GM12878 (cell line): ENCODE measurements around the gene PAK5. TPM values are rescaled to one million over a fixed set of nuclear protein-coding genes. Genes with fewer than 3 reads are reported as not detected.

Experiments used
- ATAC-seq: fragments of 200-7000 bp; cut with Tn5 transposase; 3 replicates; pipeline ENCODE4 v1.9.1; 2020; ENCODE audit warnings: mild to moderate bottlenecking, moderate library complexity
- BruUV-seq: library from RNA; stranded (reverse); fragments of 400-500 nt; replicated peaks from 2 replicates; lab custom pipeline; 2021; lab: Mats Ljungman, UMichigan
- CTCF ChIA-PET: fragments of 300-600 bp; sonication (Branson Sonifier 250); formaldehyde crosslinking; extraction: SDS; loops from one replicate; lab custom pipeline; 2021; ENCODE audit warnings: inconsistent platforms; lab: Yijun Ruan, JAX
- POLR2A ChIA-PET: fragments of 350-600 bp; formaldehyde crosslinking; extraction: SDS; loops from one replicate; lab custom pipeline; 2021; ENCODE audit warnings: inconsistent platforms; lab: Charles Lee
- RAD21 ChIA-PET: fragments of 300-600 bp; sonication (Branson Sonifier 250); formaldehyde crosslinking; loops from one replicate; lab custom pipeline; 2023; ENCODE audit warnings: antibody characterized with exemption; ENCODE audit not compliant: unreplicated experiment; lab: Charles Lee
- SMC1A ChIA-PET: fragments of 300-600 bp; sonication (Branson Sonifier 250); formaldehyde crosslinking; loops from one replicate; lab custom pipeline; 2023; ENCODE audit not compliant: unreplicated experiment, uncharacterized antibody; lab: Charles Lee
- DNase-seq: peaks from one replicate; pipeline ENCODE4 v3.0.0-alpha.2; 2011; ENCODE audit warnings: low read depth, low spot score
- FAIRE-seq: peaks from 3 replicates; lab custom pipeline; 2011; peaks lifted over from hg19 to GRCh38; lab: Jason Lieb, UNC
- H2AFZ ChIP-seq: 2 replicates; pipeline ENCODE4 v1.6.0; 2011; ENCODE audit warnings: low read depth, low read length, control low read depth; ENCODE audit not compliant: control insufficient read depth
- H3K27ac ChIP-seq: 2 replicates; pipeline ENCODE4 v1.5.1; 2011; ENCODE audit warnings: control low read depth; ENCODE audit not compliant: control insufficient read depth, insufficient read depth
- H3K27me3 ChIP-seq, 2 experiments: replicated peaks in 1 of 2; 2 replicates each; pipeline versions ENCODE4 v1.6.0 to v1.6.1; 2011; ENCODE audit warnings: low read length in 1 of 2; ENCODE audit not compliant: control insufficient read depth in 2 of 2, insufficient read depth in 2 of 2
- H3K36me3 ChIP-seq, 2 experiments: 2 replicates each; pipeline ENCODE4 v1.5.1; 2011; ENCODE audit warnings: low read length in 1 of 2; ENCODE audit not compliant: control insufficient read depth in 2 of 2, insufficient read depth in 2 of 2
- H3K4me1 ChIP-seq: 2 replicates; pipeline ENCODE4 v1.6.1; 2011; ENCODE audit warnings: mild to moderate bottlenecking, low read length, moderate library complexity, mixed read lengths; ENCODE audit not compliant: control insufficient read depth, insufficient read depth
- H3K4me2 ChIP-seq: 2 replicates; pipeline ENCODE4 v1.6.0; 2011; ENCODE audit warnings: control low read depth; ENCODE audit not compliant: control insufficient read depth, insufficient read depth
- H3K4me3 ChIP-seq: fragments of 200-600 bp; sonication (generic); 2 replicates; pipeline ENCODE4 v1.5.1; 2016
- H3K79me2 ChIP-seq: 2 replicates; pipeline ENCODE4 v1.6.0; 2011; ENCODE audit warnings: low read length; ENCODE audit not compliant: control insufficient read depth, insufficient read depth
- H3K9ac ChIP-seq: 2 replicates; pipeline ENCODE4 v1.8.0; 2011; ENCODE audit warnings: low read length, control low read depth, mixed read lengths; ENCODE audit not compliant: control insufficient read depth, insufficient read depth
- H3K9me3 ChIP-seq: replicated peaks from 3 replicates; pipeline ENCODE4 v1.5.1; 2011; ENCODE audit warnings: mild to moderate bottlenecking, low read length; ENCODE audit not compliant: control insufficient read depth, insufficient read depth
- H4K20me1 ChIP-seq: 2 replicates; pipeline ENCODE4 v1.6.0; 2011; ENCODE audit not compliant: control insufficient read depth, insufficient read depth
- BCL11A ChIP-seq: IDR thresholded peaks from 2 replicates; pipeline ENCODE4 v1.6.1; 2011; ENCODE audit warnings: low read depth, low read length
- CHD1 ChIP-seq: IDR thresholded peaks from 2 replicates; pipeline ENCODE4 v1.6.1; 2012; ENCODE audit warnings: low read depth, low read length, improper control_type of control experiment
- CHD4 ChIP-seq: fragments of 200-600 bp; sonication (generic); IDR thresholded peaks from 2 replicates; pipeline ENCODE4 v1.6.1; 2016; ENCODE audit warnings: mild to moderate bottlenecking
- HDAC2 ChIP-seq: fragments of 200-600 bp; sonication (generic); IDR thresholded peaks from 2 replicates; pipeline ENCODE4 v1.6.1; 2017
- HDGF ChIP-seq: fragments of 450-650 bp; IDR thresholded peaks from 2 replicates; pipeline ENCODE4 v1.6.1; 2016; ENCODE audit warnings: antibody characterized with exemption
- KLF5 ChIP-seq: fragments of 450-650 bp; IDR thresholded peaks from 2 replicates; pipeline ENCODE4 v1.6.1; 2014; ENCODE audit warnings: mild to moderate bottlenecking; ENCODE audit not compliant: partially characterized antibody
- MEF2B ChIP-seq: fragments of 450-650 bp; IDR thresholded peaks from 2 replicates; pipeline ENCODE4 v1.6.1; 2018; ENCODE audit warnings: mild to moderate bottlenecking, moderate library complexity; ENCODE audit not compliant: partially characterized antibody, poor library complexity, severe bottlenecking
- NRF1 ChIP-seq: conservative IDR thresholded peaks from 2 replicates; pipeline ENCODE4 v1.6.1; 2011; ENCODE audit warnings: mild to moderate bottlenecking, low read depth, low read length, improper control_type of control experiment
- RELA ChIP-seq: fragments of 450-650 bp; IDR thresholded peaks from 2 replicates; pipeline ENCODE4 v1.8.0; 2014; ENCODE audit warnings: borderline replicate concordance; ENCODE audit not compliant: partially characterized antibody
- SMAD1 ChIP-seq: fragments of 450-650 bp; IDR thresholded peaks from 2 replicates; pipeline ENCODE4 v1.6.1; 2018; ENCODE audit warnings: mild to moderate bottlenecking, low read depth; ENCODE audit not compliant: partially characterized antibody
- STAT3 ChIP-seq: IDR thresholded peaks from 2 replicates; pipeline ENCODE4 v1.6.1; 2011; ENCODE audit warnings: low read depth, low read length, improper control_type of control experiment
- ZNF24 ChIP-seq: fragments of 450-650 bp; IDR thresholded peaks from 2 replicates; pipeline ENCODE4 v1.6.1; 2017; ENCODE audit warnings: antibody characterized with exemption, mild to moderate bottlenecking
- ZNF622 ChIP-seq: fragments of 450-650 bp; IDR thresholded peaks from 2 replicates; pipeline ENCODE4 v1.6.1; 2017; ENCODE audit warnings: mild to moderate bottlenecking, inconsistent platforms
- ZZZ3 ChIP-seq: IDR thresholded peaks from 2 replicates; pipeline ENCODE4 v1.6.1; 2011; ENCODE audit warnings: low read depth; ENCODE audit not compliant: control insufficient read depth, insufficient read length
- WGBS: methylation state at CpG from one replicate; pipeline ENCODE4 v1.1.6; 2016; ENCODE audit warnings: low lambda C conversion rate; ENCODE audit not compliant: insufficient replicate concordance, insufficient coverage; ENCODE audit errors: missing lambda C conversion rate; 5-methylcytosine and 5-hydroxymethylcytosine counted together
- in situ Hi-C: fragments of 300-500 bp; cut with MboI; formaldehyde crosslinking; loops from 9 replicates; pipeline ENCODE4 v1.14.3; 2018; ENCODE audit warnings: mixed read lengths
- intact Hi-C: fragments of 100-400 bp; cut with micrococcal nuclease; formaldehyde crosslinking; loops from one replicate; pipeline ENCODE4 v1.14.2; 2022; ENCODE audit not compliant: unreplicated experiment
- polyA plus RNA-seq, 11 experiments: library from polyadenylated mRNA; depleted of rRNA in 4 of 11; unstranded in 6 of 11; stranded (reverse) in 5 of 11; fragments of >200 nt; fragmentation: Nextera tagmentation in 4 of 11; fragmentation: Illumina TruSeq in 1 of 11; extraction: Ambion mirVana in 4 of 11; extraction: Trizol in 1 of 11; gene quantifications; 1 replicate in 1 of 11; 2 replicates in 10 of 11; pipeline versions ENCODE4 v1.2.1 to v1.2.3, GENCODE V29; 2011 to 2016; ENCODE audit warnings: inconsistent platforms in 2 of 11, missing spikeins in 2 of 11, low read depth in 1 of 11
- total RNA-seq, 4 experiments: library from RNA; depleted of rRNA in 3 of 4; stranded (reverse); fragments of >200 nt in 3 of 4; fragmentation: Illumina TruSeq in 1 of 4; extraction: Trizol in 1 of 4; gene quantifications; 2 replicates each; pipeline versions ENCODE4 v1.2.1 to v1.2.3, GENCODE V29; 2013 to 2021
- TF ChIP-seq, protein P1 (sequence below): fragments of 450-650 bp; IDR thresholded peaks from 2 replicates; pipeline ENCODE4 v1.6.1; 2017; ENCODE audit warnings: borderline replicate concordance
- TF ChIP-seq, protein P2 (sequence below): fragments of 450-650 bp; conservative IDR thresholded peaks from 2 replicates; pipeline ENCODE4 v1.6.1; 2017; ENCODE audit warnings: mild to moderate bottlenecking, moderate library complexity
- TF ChIP-seq, protein P3 (sequence below): fragments of 450-650 bp; IDR thresholded peaks from 2 replicates; pipeline ENCODE4 v1.6.1; 2016; ENCODE audit warnings: mild to moderate bottlenecking
- TF ChIP-seq, protein P4 (sequence below): fragments of 450-650 bp; IDR thresholded peaks from 2 replicates; pipeline ENCODE4 v1.6.1; 2017; ENCODE audit warnings: antibody characterized with exemption, mild to moderate bottlenecking, moderate library complexity

Gene PAK5
- total and polyA plus RNA-seq, 10 of the 15 experiments (the other 5 are each of a cell fraction or from before 2014, with no cell fraction given) = not detected

DNA sequence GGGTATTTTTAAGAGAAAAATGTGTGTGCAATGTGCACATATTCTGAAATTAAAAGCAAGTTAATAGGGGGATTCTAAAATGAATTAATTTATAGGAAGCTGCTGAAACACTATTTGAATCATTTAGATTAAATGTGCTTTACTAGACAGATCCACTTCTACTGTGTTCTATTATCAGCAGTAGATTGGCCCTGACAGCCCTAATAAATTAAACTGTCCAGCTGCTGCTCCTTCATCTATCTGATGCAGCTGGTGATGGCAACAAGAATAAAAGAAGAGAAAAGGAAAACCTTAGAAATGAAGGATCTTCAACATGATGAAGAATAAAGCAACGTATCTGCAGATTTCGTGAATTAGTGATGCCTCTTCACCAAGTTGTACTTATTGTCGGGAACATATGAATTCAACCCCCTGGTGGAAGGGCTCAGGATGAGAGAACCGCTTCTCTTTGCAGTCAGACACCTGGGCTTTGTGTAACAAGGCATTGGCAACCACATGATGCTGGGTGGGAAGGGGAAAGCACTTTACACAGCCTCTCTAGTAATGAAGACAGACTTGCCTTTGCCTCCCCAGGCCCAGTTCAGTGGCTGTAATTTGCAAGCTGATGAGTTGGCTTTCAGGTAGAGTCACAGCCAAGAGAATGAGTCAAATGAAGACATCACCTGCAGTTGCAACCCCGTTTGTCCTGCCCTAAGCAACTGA, 230.1 kb downstream of the PAK5 start:
- H3K79me2 ChIP-seq = no peaks in the 10 kb centered on the region
- H3K4me3 ChIP-seq = no peak overlapping the region
- DNase-seq (no peak), ATAC-seq (no peak), FAIRE-seq (no peak)
- H3K27ac ChIP-seq = no peak overlapping the region
- ChIA-PET CTCF (interaction anchor here (0.9 to 12.0 kb wide), 10 partner anchors 12 to 385 kb away, joined by 3 to 235 read pairs (median 3); no protein-coding TSS in a partner anchor), POLR2A (no interaction called here), SMC1A (interaction anchor here (1.4 to 3.3 kb wide), 2 partner anchors 10 to 200 kb away, joined by 3 to 71 read pairs; no protein-coding TSS in a partner anchor), RAD21 (interaction anchor here (1.2 to 2.8 kb wide), 2 partner anchors 151 to 201 kb away, joined by 3 to 63 read pairs; no protein-coding TSS in a partner anchor)
- no TSS peak for BruUV-seq
- intact Hi-C loops (no loop called here), in situ Hi-C loops (loop anchor here (5.0 kb wide), 1 partner anchor 196 kb away; no protein-coding TSS in a partner anchor)
- WGBS = 5% methylated on average over 5 of the region's 5 CpGs
- H3K9ac ChIP-seq = no peak overlapping the region
- H3K9me3 ChIP-seq = no peaks in the 10 kb centered on the region; the same call in 2 of the 3 replicates
- peaks cover 3% of the 10 kb centered on the region; the same call in 1 of the 2 replicates for H3K4me1 ChIP-seq
- no peak overlapping the region for H2AFZ ChIP-seq
- H3K36me3 ChIP-seq = no peaks in the 10 kb centered on the region
- H4K20me1 ChIP-seq = no peaks in the 10 kb centered on the region
- no peak overlapping the region for H3K4me2 ChIP-seq
- no peaks in the 10 kb centered on the region; a peak in 1 of 4 replicates for H3K27me3 ChIP-seq
- no peak for TF ChIP-seq RELA
- TF ChIP-seq, protein P1, sequence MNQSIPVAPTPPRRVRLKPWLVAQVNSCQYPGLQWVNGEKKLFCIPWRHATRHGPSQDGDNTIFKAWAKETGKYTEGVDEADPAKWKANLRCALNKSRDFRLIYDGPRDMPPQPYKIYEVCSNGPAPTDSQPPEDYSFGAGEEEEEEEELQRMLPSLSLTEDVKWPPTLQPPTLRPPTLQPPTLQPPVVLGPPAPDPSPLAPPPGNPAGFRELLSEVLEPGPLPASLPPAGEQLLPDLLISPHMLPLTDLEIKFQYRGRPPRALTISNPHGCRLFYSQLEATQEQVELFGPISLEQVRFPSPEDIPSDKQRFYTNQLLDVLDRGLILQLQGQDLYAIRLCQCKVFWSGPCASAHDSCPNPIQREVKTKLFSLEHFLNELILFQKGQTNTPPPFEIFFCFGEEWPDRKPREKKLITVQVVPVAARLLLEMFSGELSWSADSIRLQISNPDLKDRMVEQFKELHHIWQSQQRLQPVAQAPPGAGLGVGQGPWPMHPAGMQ = no peak
- TF ChIP-seq ZZZ3 = no peak
- TF ChIP-seq ZNF622 = no peak
- TF ChIP-seq, protein P2, sequence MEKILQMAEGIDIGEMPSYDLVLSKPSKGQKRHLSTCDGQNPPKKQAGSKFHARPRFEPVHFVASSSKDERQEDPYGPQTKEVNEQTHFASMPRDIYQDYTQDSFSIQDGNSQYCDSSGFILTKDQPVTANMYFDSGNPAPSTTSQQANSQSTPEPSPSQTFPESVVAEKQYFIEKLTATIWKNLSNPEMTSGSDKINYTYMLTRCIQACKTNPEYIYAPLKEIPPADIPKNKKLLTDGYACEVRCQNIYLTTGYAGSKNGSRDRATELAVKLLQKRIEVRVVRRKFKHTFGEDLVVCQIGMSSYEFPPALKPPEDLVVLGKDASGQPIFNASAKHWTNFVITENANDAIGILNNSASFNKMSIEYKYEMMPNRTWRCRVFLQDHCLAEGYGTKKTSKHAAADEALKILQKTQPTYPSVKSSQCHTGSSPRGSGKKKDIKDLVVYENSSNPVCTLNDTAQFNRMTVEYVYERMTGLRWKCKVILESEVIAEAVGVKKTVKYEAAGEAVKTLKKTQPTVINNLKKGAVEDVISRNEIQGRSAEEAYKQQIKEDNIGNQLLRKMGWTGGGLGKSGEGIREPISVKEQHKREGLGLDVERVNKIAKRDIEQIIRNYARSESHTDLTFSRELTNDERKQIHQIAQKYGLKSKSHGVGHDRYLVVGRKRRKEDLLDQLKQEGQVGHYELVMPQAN = no peak
- TF ChIP-seq, protein P3, sequence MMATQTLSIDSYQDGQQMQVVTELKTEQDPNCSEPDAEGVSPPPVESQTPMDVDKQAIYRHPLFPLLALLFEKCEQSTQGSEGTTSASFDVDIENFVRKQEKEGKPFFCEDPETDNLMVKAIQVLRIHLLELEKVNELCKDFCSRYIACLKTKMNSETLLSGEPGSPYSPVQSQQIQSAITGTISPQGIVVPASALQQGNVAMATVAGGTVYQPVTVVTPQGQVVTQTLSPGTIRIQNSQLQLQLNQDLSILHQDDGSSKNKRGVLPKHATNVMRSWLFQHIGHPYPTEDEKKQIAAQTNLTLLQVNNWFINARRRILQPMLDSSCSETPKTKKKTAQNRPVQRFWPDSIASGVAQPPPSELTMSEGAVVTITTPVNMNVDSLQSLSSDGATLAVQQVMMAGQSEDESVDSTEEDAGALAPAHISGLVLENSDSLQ = no peak
- no peak for TF ChIP-seq SMAD1
- TF ChIP-seq HDAC2 = no peak
- TF ChIP-seq NRF1 = no peak
- TF ChIP-seq CHD1 = no peak
- no peak for TF ChIP-seq MEF2B
- TF ChIP-seq STAT3 = no peak
- no peak for TF ChIP-seq ZNF24
- TF ChIP-seq, protein P4, sequence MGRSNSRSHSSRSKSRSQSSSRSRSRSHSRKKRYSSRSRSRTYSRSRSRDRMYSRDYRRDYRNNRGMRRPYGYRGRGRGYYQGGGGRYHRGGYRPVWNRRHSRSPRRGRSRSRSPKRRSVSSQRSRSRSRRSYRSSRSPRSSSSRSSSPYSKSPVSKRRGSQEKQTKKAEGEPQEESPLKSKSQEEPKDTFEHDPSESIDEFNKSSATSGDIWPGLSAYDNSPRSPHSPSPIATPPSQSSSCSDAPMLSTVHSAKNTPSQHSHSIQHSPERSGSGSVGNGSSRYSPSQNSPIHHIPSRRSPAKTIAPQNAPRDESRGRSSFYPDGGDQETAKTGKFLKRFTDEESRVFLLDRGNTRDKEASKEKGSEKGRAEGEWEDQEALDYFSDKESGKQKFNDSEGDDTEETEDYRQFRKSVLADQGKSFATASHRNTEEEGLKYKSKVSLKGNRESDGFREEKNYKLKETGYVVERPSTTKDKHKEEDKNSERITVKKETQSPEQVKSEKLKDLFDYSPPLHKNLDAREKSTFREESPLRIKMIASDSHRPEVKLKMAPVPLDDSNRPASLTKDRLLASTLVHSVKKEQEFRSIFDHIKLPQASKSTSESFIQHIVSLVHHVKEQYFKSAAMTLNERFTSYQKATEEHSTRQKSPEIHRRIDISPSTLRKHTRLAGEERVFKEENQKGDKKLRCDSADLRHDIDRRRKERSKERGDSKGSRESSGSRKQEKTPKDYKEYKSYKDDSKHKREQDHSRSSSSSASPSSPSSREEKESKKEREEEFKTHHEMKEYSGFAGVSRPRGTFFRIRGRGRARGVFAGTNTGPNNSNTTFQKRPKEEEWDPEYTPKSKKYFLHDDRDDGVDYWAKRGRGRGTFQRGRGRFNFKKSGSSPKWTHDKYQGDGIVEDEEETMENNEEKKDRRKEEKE = no peak
- TF ChIP-seq KLF5 = no peak
- no peak for TF ChIP-seq CHD4
- TF ChIP-seq BCL11A = no peak
- no peak for TF ChIP-seq HDGF
